ENCODE results near the gene CCDC194. TPM values are rescaled to one million over a fixed set of nuclear protein-coding genes. Genes with fewer than 3 reads are reported as not detected.

The CCDC194 gene
- total and polyA plus RNA-seq, 4 donors: 0.12 to 0.50 TPM; not detected in 2

GRCh38 chr19:17404621-17405249 lies 10.7 kb upstream of the CCDC194 start:
- no peaks in the 10 kb centered on the region for H3K27me3 ChIP-seq (ENCODE audit: control insufficient read depth in 4 of 4, insufficient read depth in 4 of 4, low read length in 3 of 4)
- peak overlapping the region; percentile 95 to 96 for H3K27ac ChIP-seq (ENCODE audit: low read depth in 1 of 2, low read length in 2 of 2)
- H3K9ac ChIP-seq (ENCODE audit: low read depth in 1 of 2, low read length in 2 of 2): peak overlapping the region; percentile 30 to 65
- no peak for TF ChIP-seq SP1 (IDR thresholded peaks at IDR 0.05)
- TF ChIP-seq, protein P1, sequence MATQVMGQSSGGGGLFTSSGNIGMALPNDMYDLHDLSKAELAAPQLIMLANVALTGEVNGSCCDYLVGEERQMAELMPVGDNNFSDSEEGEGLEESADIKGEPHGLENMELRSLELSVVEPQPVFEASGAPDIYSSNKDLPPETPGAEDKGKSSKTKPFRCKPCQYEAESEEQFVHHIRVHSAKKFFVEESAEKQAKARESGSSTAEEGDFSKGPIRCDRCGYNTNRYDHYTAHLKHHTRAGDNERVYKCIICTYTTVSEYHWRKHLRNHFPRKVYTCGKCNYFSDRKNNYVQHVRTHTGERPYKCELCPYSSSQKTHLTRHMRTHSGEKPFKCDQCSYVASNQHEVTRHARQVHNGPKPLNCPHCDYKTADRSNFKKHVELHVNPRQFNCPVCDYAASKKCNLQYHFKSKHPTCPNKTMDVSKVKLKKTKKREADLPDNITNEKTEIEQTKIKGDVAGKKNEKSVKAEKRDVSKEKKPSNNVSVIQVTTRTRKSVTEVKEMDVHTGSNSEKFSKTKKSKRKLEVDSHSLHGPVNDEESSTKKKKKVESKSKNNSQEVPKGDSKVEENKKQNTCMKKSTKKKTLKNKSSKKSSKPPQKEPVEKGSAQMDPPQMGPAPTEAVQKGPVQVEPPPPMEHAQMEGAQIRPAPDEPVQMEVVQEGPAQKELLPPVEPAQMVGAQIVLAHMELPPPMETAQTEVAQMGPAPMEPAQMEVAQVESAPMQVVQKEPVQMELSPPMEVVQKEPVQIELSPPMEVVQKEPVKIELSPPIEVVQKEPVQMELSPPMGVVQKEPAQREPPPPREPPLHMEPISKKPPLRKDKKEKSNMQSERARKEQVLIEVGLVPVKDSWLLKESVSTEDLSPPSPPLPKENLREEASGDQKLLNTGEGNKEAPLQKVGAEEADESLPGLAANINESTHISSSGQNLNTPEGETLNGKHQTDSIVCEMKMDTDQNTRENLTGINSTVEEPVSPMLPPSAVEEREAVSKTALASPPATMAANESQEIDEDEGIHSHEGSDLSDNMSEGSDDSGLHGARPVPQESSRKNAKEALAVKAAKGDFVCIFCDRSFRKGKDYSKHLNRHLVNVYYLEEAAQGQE (IDR thresholded peaks at IDR 0.05): no peak
- no peak for TF ChIP-seq HNF4A (conservative IDR thresholded peaks at IDR 0.05)
- no peak for TF ChIP-seq NR2F2 (IDR thresholded peaks at IDR 0.05)
- TF ChIP-seq, protein P2, sequence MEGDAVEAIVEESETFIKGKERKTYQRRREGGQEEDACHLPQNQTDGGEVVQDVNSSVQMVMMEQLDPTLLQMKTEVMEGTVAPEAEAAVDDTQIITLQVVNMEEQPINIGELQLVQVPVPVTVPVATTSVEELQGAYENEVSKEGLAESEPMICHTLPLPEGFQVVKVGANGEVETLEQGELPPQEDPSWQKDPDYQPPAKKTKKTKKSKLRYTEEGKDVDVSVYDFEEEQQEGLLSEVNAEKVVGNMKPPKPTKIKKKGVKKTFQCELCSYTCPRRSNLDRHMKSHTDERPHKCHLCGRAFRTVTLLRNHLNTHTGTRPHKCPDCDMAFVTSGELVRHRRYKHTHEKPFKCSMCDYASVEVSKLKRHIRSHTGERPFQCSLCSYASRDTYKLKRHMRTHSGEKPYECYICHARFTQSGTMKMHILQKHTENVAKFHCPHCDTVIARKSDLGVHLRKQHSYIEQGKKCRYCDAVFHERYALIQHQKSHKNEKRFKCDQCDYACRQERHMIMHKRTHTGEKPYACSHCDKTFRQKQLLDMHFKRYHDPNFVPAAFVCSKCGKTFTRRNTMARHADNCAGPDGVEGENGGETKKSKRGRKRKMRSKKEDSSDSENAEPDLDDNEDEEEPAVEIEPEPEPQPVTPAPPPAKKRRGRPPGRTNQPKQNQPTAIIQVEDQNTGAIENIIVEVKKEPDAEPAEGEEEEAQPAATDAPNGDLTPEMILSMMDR (IDR thresholded peaks at IDR 0.05; ENCODE audit: low read depth, low read length, missing input control): no peak
- no peak for TF ChIP-seq MAX (IDR thresholded peaks at IDR 0.05)
- no peak for TF ChIP-seq EGR1 (IDR thresholded peaks at IDR 0.05; ENCODE audit: low read depth in 2 of 2)
- TF ChIP-seq HNF4G (IDR thresholded peaks at IDR 0.05): no peak
- TF ChIP-seq RAD21 (IDR thresholded peaks at IDR 0.05): no peak
- no peak for TF ChIP-seq GABPA (IDR thresholded peaks at IDR 0.05 in 1 of 2, conservative IDR thresholded peaks at IDR 0.05 in 1 of 2)
- TF ChIP-seq JUND (IDR thresholded peaks at IDR 0.05): no peak
- no peak for TF ChIP-seq FOXA2 (IDR thresholded peaks at IDR 0.05)
- TF ChIP-seq FOXA1 (IDR thresholded peaks at IDR 0.05): no peak
- TF ChIP-seq, protein P3, sequence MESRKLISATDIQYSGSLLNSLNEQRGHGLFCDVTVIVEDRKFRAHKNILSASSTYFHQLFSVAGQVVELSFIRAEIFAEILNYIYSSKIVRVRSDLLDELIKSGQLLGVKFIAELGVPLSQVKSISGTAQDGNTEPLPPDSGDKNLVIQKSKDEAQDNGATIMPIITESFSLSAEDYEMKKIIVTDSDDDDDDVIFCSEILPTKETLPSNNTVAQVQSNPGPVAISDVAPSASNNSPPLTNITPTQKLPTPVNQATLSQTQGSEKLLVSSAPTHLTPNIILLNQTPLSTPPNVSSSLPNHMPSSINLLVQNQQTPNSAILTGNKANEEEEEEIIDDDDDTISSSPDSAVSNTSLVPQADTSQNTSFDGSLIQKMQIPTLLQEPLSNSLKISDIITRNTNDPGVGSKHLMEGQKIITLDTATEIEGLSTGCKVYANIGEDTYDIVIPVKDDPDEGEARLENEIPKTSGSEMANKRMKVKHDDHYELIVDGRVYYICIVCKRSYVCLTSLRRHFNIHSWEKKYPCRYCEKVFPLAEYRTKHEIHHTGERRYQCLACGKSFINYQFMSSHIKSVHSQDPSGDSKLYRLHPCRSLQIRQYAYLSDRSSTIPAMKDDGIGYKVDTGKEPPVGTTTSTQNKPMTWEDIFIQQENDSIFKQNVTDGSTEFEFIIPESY (IDR thresholded peaks at IDR 0.05): no peak
- no peak for TF ChIP-seq RXRA (IDR thresholded peaks at IDR 0.05)
- TF ChIP-seq ATF3 (IDR thresholded peaks at IDR 0.05): no peak
- no peak for TF ChIP-seq YY1 (IDR thresholded peaks at IDR 0.05)
- no peak for TF ChIP-seq TAF1 (conservative IDR thresholded peaks at IDR 0.05)
- DNase-seq (ENCODE audit: low spot score): no peak
- peaks cover 0 to 10% (median 2%) of the 10 kb centered on the region in 4 donors for H3K36me3 ChIP-seq (ENCODE audit: control insufficient read depth in 4 of 4, insufficient read depth in 3 of 4, low read depth in 1 of 4, low read length in 3 of 4)
- peaks cover 0 to 30% (median 21%) of the 10 kb centered on the region in 4 donors for H3K4me1 ChIP-seq (ENCODE audit: control insufficient read depth in 4 of 4, insufficient read depth in 4 of 4, low read length in 3 of 4)
- no peaks in the 10 kb centered on the region for H3K9me3 ChIP-seq (ENCODE audit: control insufficient read depth in 4 of 4, low read length in 3 of 4)
- peak overlapping the region; percentile 51 to 75 (median 69) for H3K4me3 ChIP-seq (ENCODE audit: low read depth in 1 of 3, low read length in 3 of 3)
- 65% methylated on average over 7 of the region's 7 CpGs for WGBS
